ENCODE measurements around the gene C17orf113. TPM values are rescaled to one million over a fixed set of nuclear protein-coding genes. Genes with fewer than 3 reads are reported as not detected.

C17orf113 gene
- total RNA-seq, 1 experiment from 2014 or later = 2.3 TPM

- no peak overlapping the region for H2AFZ ChIP-seq (ENCODE audit: low read depth, low read length, poor library complexity, severe bottlenecking)
- intact Hi-C loops (cut with micrococcal nuclease) = no loop called here
Measured at GRCh38 chr17:42072323-42073187, 22.2 kb upstream of the C17orf113 start.

More at GRCh38 chr17:42072323-42073187, 22.2 kb upstream of the C17orf113 start:
- ChIA-PET RAD21 (ENCODE audit: low non-redundant PET in 1 of 2, low total read pairs in 2 of 2, uncharacterized antibody in 2 of 2, unreplicated experiment in 2 of 2) (no interaction called here), CTCF (no interaction called here), POLR2A (no interaction called here)
- no peaks in the 10 kb centered on the region for H3K9me3 ChIP-seq (ENCODE audit: control insufficient read depth in 1 of 2, insufficient read depth in 1 of 2, low read depth in 1 of 2, low read length in 2 of 2)
- no peak overlapping the region for H3K4me2 ChIP-seq (ENCODE audit: low read length)
- DNase-seq (ENCODE audit: low read depth, low spot score) (no peak), ATAC-seq (no peak)
- no peak overlapping the region for H3K4me3 ChIP-seq (replicated peaks in 1 of 2; ENCODE audit: low read depth in 1 of 2, low read length in 2 of 2)
- no peaks in the 10 kb centered on the region for H3K27me3 ChIP-seq (ENCODE audit: insufficient read depth, low read length)
- no TSS peak for BruUV-seq (replicated peaks)
- TF ChIP-seq CEBPB (IDR thresholded peaks at IDR 0.05; ENCODE audit: low read depth) = no peak
- TF ChIP-seq TCF7L2 (IDR thresholded peaks at IDR 0.05; ENCODE audit: borderline replicate concordance, extremely low read depth, insufficient read depth, insufficient read length) = no peak
- no peak for TF ChIP-seq CBX3 (IDR thresholded peaks at IDR 0.05; ENCODE audit: low read depth)
- no peak for TF ChIP-seq EZH2phosphoT487 (IDR thresholded peaks at IDR 0.05; ENCODE audit: borderline replicate concordance)
- no peak for TF ChIP-seq POLR2AphosphoS5 (IDR thresholded peaks at IDR 0.05; ENCODE audit: low read depth, low read length)
- no peak for TF ChIP-seq CTCF (IDR thresholded peaks at IDR 0.05 in 2 of 3, conservative IDR thresholded peaks at IDR 0.05 in 1 of 3; ENCODE audit: borderline replicate concordance in 1 of 3, insufficient read depth in 1 of 3, low read depth in 2 of 3, low read length in 2 of 3)
- TF ChIP-seq SRF (IDR thresholded peaks at IDR 0.05; ENCODE audit: low read depth) = no peak
- no peak for TF ChIP-seq JUND (IDR thresholded peaks at IDR 0.05)
- TF ChIP-seq, protein P1, sequence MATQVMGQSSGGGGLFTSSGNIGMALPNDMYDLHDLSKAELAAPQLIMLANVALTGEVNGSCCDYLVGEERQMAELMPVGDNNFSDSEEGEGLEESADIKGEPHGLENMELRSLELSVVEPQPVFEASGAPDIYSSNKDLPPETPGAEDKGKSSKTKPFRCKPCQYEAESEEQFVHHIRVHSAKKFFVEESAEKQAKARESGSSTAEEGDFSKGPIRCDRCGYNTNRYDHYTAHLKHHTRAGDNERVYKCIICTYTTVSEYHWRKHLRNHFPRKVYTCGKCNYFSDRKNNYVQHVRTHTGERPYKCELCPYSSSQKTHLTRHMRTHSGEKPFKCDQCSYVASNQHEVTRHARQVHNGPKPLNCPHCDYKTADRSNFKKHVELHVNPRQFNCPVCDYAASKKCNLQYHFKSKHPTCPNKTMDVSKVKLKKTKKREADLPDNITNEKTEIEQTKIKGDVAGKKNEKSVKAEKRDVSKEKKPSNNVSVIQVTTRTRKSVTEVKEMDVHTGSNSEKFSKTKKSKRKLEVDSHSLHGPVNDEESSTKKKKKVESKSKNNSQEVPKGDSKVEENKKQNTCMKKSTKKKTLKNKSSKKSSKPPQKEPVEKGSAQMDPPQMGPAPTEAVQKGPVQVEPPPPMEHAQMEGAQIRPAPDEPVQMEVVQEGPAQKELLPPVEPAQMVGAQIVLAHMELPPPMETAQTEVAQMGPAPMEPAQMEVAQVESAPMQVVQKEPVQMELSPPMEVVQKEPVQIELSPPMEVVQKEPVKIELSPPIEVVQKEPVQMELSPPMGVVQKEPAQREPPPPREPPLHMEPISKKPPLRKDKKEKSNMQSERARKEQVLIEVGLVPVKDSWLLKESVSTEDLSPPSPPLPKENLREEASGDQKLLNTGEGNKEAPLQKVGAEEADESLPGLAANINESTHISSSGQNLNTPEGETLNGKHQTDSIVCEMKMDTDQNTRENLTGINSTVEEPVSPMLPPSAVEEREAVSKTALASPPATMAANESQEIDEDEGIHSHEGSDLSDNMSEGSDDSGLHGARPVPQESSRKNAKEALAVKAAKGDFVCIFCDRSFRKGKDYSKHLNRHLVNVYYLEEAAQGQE (IDR thresholded peaks at IDR 0.05; ENCODE audit: low read depth) = no peak
- no peak for TF ChIP-seq YY1 (IDR thresholded peaks at IDR 0.05; ENCODE audit: extremely low read depth, insufficient replicate concordance, low read depth, low read length)
- TF ChIP-seq ELF1 (IDR thresholded peaks at IDR 0.05; ENCODE audit: borderline replicate concordance, low read depth) = no peak
- TF ChIP-seq, protein P2, sequence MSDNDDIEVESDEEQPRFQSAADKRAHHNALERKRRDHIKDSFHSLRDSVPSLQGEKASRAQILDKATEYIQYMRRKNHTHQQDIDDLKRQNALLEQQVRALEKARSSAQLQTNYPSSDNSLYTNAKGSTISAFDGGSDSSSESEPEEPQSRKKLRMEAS (IDR thresholded peaks at IDR 0.05) = no peak
- no peak overlapping the region for H3K9ac ChIP-seq (ENCODE audit: low read length)
- H3K27ac ChIP-seq (ENCODE audit: low read depth, low read length) = no peak overlapping the region
- H3K4me1 ChIP-seq (ENCODE audit: control insufficient read depth in 1 of 2, insufficient read depth in 2 of 2, low read length in 2 of 2) = peaks cover 0 to 1% of the 10 kb centered on the region in 2 experiments; a peak in 1 of 4 replicates
- H3K36me3 ChIP-seq (ENCODE audit: control insufficient read depth in 1 of 2, insufficient read depth in 2 of 2, low read length in 2 of 2) = no peaks in the 10 kb centered on the region
- no peaks in the 10 kb centered on the region for H3K79me2 ChIP-seq (ENCODE audit: insufficient read depth, low read length)
- H3K9me2 ChIP-seq (ENCODE audit: insufficient read depth) = no peaks in the 10 kb centered on the region
- H4K20me1 ChIP-seq (ENCODE audit: insufficient read depth) = no peaks in the 10 kb centered on the region

Measured in HCT116 (cell line).